Activated CD4-positive, alpha-beta T cell treated with anti-CD3 and anti-CD28 coated beads, Interleukin-2, amount 10 ng/mL, durations not matched to agents 7 days and 5 days (primary cell): ENCODE results near the gene TMCC1. TPM values are rescaled to one million over a fixed set of nuclear protein-coding genes. Genes with fewer than 3 reads are reported as not detected.
"Not testable (repeated sequence)": the region's sequence is repeated elsewhere in the genome, so short reads cannot be mapped to it uniquely, and the experiment has no call there.

Source experiments
- CTCF ChIA-PET: fragments of 350-600 bp; sonication (Branson Sonifier 250); formaldehyde crosslinking; loops from one replicate; lab custom pipeline; 2021; ENCODE audit warnings: antibody characterized with exemption; lab: Charles Lee
- POLR2A ChIA-PET: fragments of 350-600 bp; sonication (Branson Sonifier 250); formaldehyde crosslinking; loops from one replicate; lab custom pipeline; 2021; ENCODE audit warnings: antibody characterized with exemption; lab: Charles Lee
- DNase-seq: peaks from one replicate; pipeline ENCODE4 v3.0.0-alpha.2; 2020
- H3K27ac Mint-ChIP-seq: one replicate; pipeline ENCODE4 v1.8.0; 2021; ENCODE audit warnings: mild to moderate bottlenecking, moderate library complexity, mixed read lengths
- H3K27me3 Mint-ChIP-seq: one replicate; pipeline ENCODE4 v1.8.0; 2021; ENCODE audit warnings: mixed read lengths
- H3K36me3 Mint-ChIP-seq: one replicate; pipeline ENCODE4 v1.8.0; 2021; ENCODE audit warnings: low read depth, mixed read lengths
- H3K4me1 Mint-ChIP-seq: one replicate; pipeline ENCODE4 v1.8.0; 2021; ENCODE audit warnings: mixed read lengths
- H3K4me3 Mint-ChIP-seq: one replicate; pipeline ENCODE4 v1.8.0; 2021; ENCODE audit warnings: mild to moderate bottlenecking, moderate library complexity, mixed read lengths
- H3K9me3 Mint-ChIP-seq: one replicate; pipeline ENCODE4 v1.8.0; 2021; ENCODE audit warnings: mixed read lengths
- total RNA-seq, 2 experiments: library from RNA; stranded (reverse); gene quantifications; one replicate each; pipeline ENCODE4 v1.2.3, GENCODE V29; 2021

Gene TMCC1
- total RNA-seq, 2 experiments from 2014 or later = 14.9 to 18.7 TPM

- Mint-ChIP-seq H3K36me3 (no peaks in the 10 kb centered on the region), H3K9me3 (peaks cover 18% of the 10 kb centered on the region), H3K27me3 (no peaks in the 10 kb centered on the region), H3K4me3 (no peak overlapping the region), H3K4me1 (no peaks in the 10 kb centered on the region), H3K27ac (no peak overlapping the region)
- ChIA-PET POLR2A (no interaction called here), CTCF (no interaction called here)
- no peak for DNase-seq
These were observed 117.6 kb downstream of the TMCC1 start for GRCh38 chr3:129775870-129776269.

GRCh38 chr3:129773691-129774663, 119.5 kb downstream of the TMCC1 start:
- ChIA-PET POLR2A (no interaction called here), CTCF (interaction anchor here (0.8 to 1.6 kb wide), 2 partner anchors 13 to 22 kb away, joined by 3 read pairs; no protein-coding TSS in a partner anchor)
- Mint-ChIP-seq H3K36me3 (no peaks in the 10 kb centered on the region), H3K4me1 (no peaks in the 10 kb centered on the region), H3K27ac (no peak overlapping the region), H3K4me3 (no peak overlapping the region), H3K27me3 (no peaks in the 10 kb centered on the region), H3K9me3 (peaks cover 14% of the 10 kb centered on the region)
- no peak for DNase-seq

GRCh38 chr3:129770604-129771003, 122.9 kb downstream of the TMCC1 start:
- H3K4me1 Mint-ChIP-seq = no peaks in the 10 kb centered on the region
- ChIA-PET CTCF (no interaction called here), POLR2A (no interaction called here)
- H3K36me3 Mint-ChIP-seq = no peaks in the 10 kb centered on the region
- H3K27ac Mint-ChIP-seq = no peak overlapping the region
- no peak for DNase-seq
- no peaks in the 10 kb centered on the region for H3K27me3 Mint-ChIP-seq
- H3K9me3 Mint-ChIP-seq = peaks cover 4% of the 10 kb centered on the region
- no peak overlapping the region for H3K4me3 Mint-ChIP-seq

GRCh38 chr3:129769616-129770015, 123.9 kb downstream of the TMCC1 start:
- Mint-ChIP-seq H3K27me3 (no peaks in the 10 kb centered on the region), H3K27ac (no peak overlapping the region), H3K4me3 (no peak overlapping the region), H3K4me1 (no peaks in the 10 kb centered on the region), H3K9me3 (peaks cover 4% of the 10 kb centered on the region), H3K36me3 (no peaks in the 10 kb centered on the region)
- ChIA-PET POLR2A (no interaction called here), CTCF (no interaction called here)
- DNase-seq = no peak

- Mint-ChIP-seq H3K4me1 (no peaks in the 10 kb centered on the region), H3K27ac (no peak overlapping the region), H3K27me3 (no peaks in the 10 kb centered on the region), H3K4me3 (no peak overlapping the region), H3K9me3 (no peaks in the 10 kb centered on the region), H3K36me3 (no peaks in the 10 kb centered on the region)
- no peak for DNase-seq
- CTCF ChIA-PET = no interaction called here
- POLR2A ChIA-PET = no interaction called here
These were observed 124.8 kb downstream of the TMCC1 start for GRCh38 chr3:129768728-129769127.

GRCh38 chr3:129766135-129766534, 127.4 kb downstream of the TMCC1 start:
- CTCF ChIA-PET = no interaction called here
- no peak overlapping the region for H3K4me3 Mint-ChIP-seq
- POLR2A ChIA-PET = interaction anchor here (0.6 kb wide), 1 partner anchor 89 kb away, joined by 5 read pairs; no protein-coding TSS in a partner anchor
- H3K27me3 Mint-ChIP-seq = no peaks in the 10 kb centered on the region
- H3K9me3 Mint-ChIP-seq = peaks cover 3% of the 10 kb centered on the region
- H3K4me1 Mint-ChIP-seq = no peaks in the 10 kb centered on the region
- no peak overlapping the region for H3K27ac Mint-ChIP-seq
- no peaks in the 10 kb centered on the region for H3K36me3 Mint-ChIP-seq
- DNase-seq = no peak

GRCh38 chr3:129764090-129764489, 129.4 kb downstream of the TMCC1 start:
- no peak for DNase-seq
- ChIA-PET CTCF (interaction anchor here (0.7 kb wide), 1 partner anchor 294 kb away, joined by 3 read pairs; no protein-coding TSS in a partner anchor), POLR2A (no interaction called here)
- H3K36me3 Mint-ChIP-seq = no peaks in the 10 kb centered on the region
- peaks cover 3% of the 10 kb centered on the region for H3K9me3 Mint-ChIP-seq
- no peak overlapping the region for H3K4me3 Mint-ChIP-seq
- no peaks in the 10 kb centered on the region for H3K27me3 Mint-ChIP-seq
- H3K27ac Mint-ChIP-seq = no peak overlapping the region
- H3K4me1 Mint-ChIP-seq = no peaks in the 10 kb centered on the region

- ChIA-PET CTCF (no interaction called here), POLR2A (no interaction called here)
- H3K9me3 Mint-ChIP-seq = peaks cover 7% of the 10 kb centered on the region
- H3K4me1 Mint-ChIP-seq = no peaks in the 10 kb centered on the region
- peaks cover 3% of the 10 kb centered on the region for H3K36me3 Mint-ChIP-seq
- no peaks in the 10 kb centered on the region for H3K27me3 Mint-ChIP-seq
- no peak overlapping the region for H3K27ac Mint-ChIP-seq
- no peak overlapping the region for H3K4me3 Mint-ChIP-seq
- no peak for DNase-seq
These were observed 134.7 kb downstream of the TMCC1 start for GRCh38 chr3:129758785-129759320.

GRCh38 chr3:129758306-129758705, 135.2 kb downstream of the TMCC1 start:
- no peak for DNase-seq
- peaks cover 3% of the 10 kb centered on the region for H3K36me3 Mint-ChIP-seq
- no peaks in the 10 kb centered on the region for H3K27me3 Mint-ChIP-seq
- H3K4me3 Mint-ChIP-seq = no peak overlapping the region
- CTCF ChIA-PET = no interaction called here
- POLR2A ChIA-PET = no interaction called here
- no peak overlapping the region for H3K27ac Mint-ChIP-seq
- no peaks in the 10 kb centered on the region for H3K4me1 Mint-ChIP-seq
- H3K9me3 Mint-ChIP-seq = peaks cover 8% of the 10 kb centered on the region

- ChIA-PET POLR2A (no interaction called here), CTCF (no interaction called here)
- peaks cover 10% of the 10 kb centered on the region for H3K36me3 Mint-ChIP-seq
- H3K4me1 Mint-ChIP-seq = no peaks in the 10 kb centered on the region
- peaks cover 19% of the 10 kb centered on the region for H3K9me3 Mint-ChIP-seq
- no peak for DNase-seq
- H3K4me3 Mint-ChIP-seq = no peak overlapping the region
- no peak overlapping the region for H3K27ac Mint-ChIP-seq
- H3K27me3 Mint-ChIP-seq = no peaks in the 10 kb centered on the region
These were observed 136.6 kb downstream of the TMCC1 start for GRCh38 chr3:129756871-129757270.

- H3K27me3 Mint-ChIP-seq, POLR2A ChIA-PET, CTCF ChIA-PET, H3K36me3 Mint-ChIP-seq, H3K4me1 Mint-ChIP-seq, H3K27ac Mint-ChIP-seq, DNase-seq, H3K4me3 Mint-ChIP-seq: not testable (repeated sequence)
- H3K9me3 Mint-ChIP-seq = peaks cover 16% of the 10 kb centered on the region
These were observed 142.4 kb downstream of the TMCC1 start for GRCh38 chr3:129751105-129751504.

GRCh38 chr3:129749692-129750091, 143.8 kb downstream of the TMCC1 start:
- Mint-ChIP-seq H3K4me3 (no peak overlapping the region), H3K27me3 (no peaks in the 10 kb centered on the region), H3K9me3 (peaks cover 13% of the 10 kb centered on the region), H3K36me3 (peaks cover 7% of the 10 kb centered on the region), H3K4me1 (peaks cover 7% of the 10 kb centered on the region), H3K27ac (no peak overlapping the region)
- CTCF ChIA-PET = interaction anchor here (0.6 kb wide), 1 partner anchor 18 kb away, joined by 6 read pairs; no protein-coding TSS in a partner anchor
- POLR2A ChIA-PET = no interaction called here
- DNase-seq = no peak

- no peak for DNase-seq
- no peaks in the 10 kb centered on the region for H3K27me3 Mint-ChIP-seq
- CTCF ChIA-PET = no interaction called here
These were observed 145.5 kb downstream of the TMCC1 start for GRCh38 chr3:129747992-129748391.

More at GRCh38 chr3:129747992-129748391, 145.5 kb downstream of the TMCC1 start:
- POLR2A ChIA-PET = no interaction called here
- H3K27ac Mint-ChIP-seq = peak overlapping the region; percentile 50
- H3K36me3 Mint-ChIP-seq = peaks cover 5% of the 10 kb centered on the region
- H3K9me3 Mint-ChIP-seq = peaks cover 8% of the 10 kb centered on the region
- H3K4me3 Mint-ChIP-seq = no peak overlapping the region
- H3K4me1 Mint-ChIP-seq = peaks cover 7% of the 10 kb centered on the region
